ENCODE data around the gene HENMT1.
"Not testable (repeated sequence)": the region's sequence is repeated elsewhere in the genome, so short reads cannot be mapped to it uniquely, and the experiment has no call there.

HENMT1 gene

DNA sequence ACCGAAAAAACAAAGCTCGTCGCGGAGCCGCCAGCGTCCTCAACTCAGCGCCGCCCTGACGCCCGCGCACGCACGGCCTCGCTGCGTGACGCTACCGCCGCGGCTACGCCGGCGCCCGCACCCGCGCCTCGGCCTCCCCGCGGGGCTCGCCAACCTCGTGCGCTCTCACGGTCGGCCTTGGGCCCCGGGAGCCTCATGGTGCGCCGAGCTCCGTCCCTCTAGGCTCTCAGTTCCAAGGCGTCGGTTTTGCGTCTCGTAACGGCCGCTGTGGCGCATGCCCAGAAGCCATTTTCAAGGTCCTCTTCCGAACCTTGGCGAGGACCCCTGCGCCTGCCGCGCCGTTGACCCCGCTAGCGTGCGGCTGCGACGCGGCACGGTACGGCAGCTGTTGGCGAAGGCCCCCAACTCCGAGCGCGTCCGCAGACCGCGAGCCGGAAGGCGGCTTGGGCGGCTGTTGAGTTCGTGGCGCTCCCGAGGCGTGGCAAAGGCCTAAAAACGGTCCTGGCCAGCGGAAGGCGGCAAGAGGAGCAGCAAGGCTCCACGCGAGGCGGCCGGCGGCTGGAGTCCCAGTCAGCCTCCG lies at the start of gene HENMT1:
Gene HENMT1, minus strand, starts transcription at position 64 of the 580 bp plus-strand sequence. CDS start 1,209 bp downstream, outside the sequence.
- peak; percentile 67 for DNase-seq (ENCODE audit: low read depth)

DNA sequence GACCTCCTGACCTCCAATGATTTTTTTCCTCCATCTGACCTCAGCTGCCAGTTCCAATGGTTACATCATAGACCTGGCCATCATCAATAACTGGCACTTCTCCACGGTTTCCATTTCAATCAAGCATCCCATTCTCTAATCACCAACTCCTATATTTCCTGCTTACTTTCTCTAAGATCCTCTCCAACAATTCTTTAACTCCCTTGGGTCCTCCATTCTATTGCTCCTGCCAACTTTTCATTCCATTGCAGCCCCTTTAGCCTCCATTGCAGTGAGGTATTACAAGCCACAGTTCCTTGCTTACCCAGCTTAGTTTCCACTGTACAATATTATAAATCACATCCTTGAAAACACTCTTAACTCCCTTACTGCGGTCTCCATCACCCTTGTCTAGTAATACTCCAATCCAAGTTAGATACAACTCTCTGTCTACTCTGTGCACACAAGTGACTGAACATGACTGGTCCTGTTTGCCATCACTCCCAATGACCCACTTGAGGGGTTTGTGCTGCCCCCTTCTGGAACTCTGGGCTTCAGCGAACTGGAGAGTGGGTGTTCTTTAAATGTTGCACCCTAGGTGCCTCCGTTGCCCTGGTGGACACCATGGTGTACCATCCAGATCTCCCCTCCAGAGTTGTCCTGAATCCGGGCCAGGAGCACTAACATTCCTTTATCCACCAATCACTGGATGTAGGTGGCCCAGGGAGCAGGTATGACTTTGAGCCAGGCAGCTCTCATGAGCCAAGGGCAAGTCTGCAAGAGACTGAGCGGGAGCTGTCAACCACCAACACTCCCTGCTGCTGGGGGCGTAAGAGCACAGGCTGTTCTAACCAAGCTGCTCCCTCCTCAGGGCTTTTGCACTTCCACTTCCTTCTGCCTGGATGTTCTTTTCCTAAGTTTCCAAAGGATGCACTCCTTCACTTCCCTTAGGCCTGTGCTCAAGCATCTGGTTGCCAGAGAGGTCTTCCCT lies 48.1 kb upstream of the HENMT1 start:
- no peak for DNase-seq (ENCODE audit: low read depth)

DNA sequence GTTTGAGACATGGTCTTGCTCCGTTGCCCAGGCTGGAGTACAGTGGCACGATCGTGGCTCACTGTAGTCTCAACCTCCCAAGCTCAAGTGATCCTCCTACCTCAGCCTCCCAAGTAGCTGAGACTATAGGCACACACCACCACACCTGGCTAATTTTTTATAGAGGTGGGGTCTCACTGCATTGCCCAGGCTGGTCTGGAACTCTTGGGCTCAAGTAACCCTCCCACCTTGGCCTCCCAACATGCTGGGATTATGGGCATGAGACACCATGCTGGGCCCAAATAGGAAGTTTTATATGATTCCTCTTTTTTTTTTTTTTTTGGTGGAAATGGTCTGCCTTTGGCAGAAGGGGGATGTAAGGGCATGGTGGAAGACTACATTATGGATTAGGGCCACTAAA lies 45.8 kb upstream of the HENMT1 start:
- DNase-seq (ENCODE audit: low read depth), result no peak

DNA sequence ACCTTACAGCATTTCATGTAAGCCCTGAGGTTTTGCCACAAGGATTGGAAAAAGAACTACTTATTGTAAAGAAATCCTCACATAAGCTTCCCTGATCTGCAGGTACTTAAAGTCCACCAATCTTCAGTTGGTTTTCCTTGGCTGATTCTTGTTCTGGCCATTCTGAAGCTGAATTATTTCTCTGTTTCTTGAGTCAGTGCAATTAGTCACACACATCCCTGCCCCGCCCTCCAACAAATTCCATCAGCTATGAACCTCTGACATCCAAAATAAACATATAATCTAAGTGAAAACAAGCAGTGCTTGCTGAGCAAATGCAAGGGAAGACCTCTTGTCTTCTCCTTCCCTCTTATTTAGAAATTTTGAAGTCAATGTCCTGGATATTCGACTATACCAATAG lies 43.6 kb upstream of the HENMT1 start:
- peak; percentile 63 for DNase-seq (ENCODE audit: low read depth)

DNA sequence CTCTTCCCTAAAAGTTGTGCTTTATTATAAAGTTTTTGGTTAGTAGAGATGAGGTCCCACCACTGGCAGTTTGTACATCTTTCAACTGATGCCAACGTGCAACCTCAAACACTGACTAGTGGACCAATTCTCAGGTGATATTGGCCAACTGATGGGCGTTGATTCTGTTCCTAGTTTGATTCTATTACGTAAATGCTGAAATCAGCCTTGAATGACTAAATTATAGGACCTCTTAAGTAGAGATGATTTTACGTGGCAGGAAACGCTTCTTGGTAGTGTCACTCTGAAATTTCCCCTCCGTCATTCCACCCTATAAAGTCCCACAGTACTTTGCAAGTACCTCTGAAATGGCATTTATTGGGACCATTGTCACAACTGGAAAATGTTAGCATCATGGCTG lies 43.0 kb upstream of the HENMT1 start:
- no peak for DNase-seq (ENCODE audit: low read depth)

DNA sequence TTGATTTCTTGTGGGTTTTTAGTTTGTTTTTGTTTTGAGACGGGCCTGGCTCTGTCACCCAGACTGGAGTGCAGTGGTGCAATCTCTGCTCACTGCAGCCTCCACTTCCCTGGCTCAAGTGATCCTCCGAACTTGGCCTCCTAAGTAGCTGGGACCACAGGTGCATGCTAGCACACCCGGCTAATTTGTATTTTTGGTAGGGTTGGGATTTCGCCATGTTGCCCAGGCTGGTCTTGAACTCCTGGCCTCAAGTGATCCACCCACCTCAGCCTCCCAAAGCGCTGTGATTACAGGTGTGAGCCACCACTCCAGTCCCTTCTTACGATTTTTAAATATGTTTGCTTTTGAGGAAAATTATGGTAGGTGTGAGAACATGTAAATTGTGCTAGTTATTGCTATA lies 41.2 kb upstream of the HENMT1 start:
- DNase-seq (ENCODE audit: low read depth), result not testable (repeated sequence)

DNA sequence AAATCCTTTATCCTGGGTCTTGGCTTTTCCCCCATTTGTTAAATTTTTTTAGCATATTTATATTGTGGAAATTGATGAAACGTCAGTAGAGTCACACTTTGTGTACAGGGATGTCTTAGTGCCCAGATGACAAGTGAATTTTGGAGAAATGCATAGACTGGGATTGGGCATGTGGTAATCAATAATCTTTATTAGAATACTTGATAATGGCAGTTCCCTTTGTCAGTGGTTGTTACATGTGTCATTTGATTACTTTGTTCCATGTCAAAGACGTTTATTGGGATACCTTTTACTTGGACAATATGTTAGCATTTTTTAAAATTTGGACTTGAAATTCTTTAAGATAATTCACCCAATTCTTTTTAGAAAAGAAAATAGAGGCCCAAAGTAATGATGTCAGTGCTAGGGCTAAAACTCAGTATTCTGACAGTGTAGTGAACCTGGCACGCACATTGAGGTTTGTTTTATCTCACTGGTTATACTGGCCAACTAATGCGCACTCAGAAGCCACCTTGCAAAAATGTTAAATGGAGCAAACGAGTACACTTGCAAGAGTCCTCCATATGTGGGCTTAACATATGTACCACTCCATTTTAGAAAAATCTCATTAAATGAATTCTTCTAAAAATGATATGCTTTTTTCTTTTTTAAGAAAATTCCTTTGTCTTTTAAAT lies 40.4 kb upstream of the HENMT1 start:
- DNase-seq (ENCODE audit: low read depth), result no peak

DNA sequence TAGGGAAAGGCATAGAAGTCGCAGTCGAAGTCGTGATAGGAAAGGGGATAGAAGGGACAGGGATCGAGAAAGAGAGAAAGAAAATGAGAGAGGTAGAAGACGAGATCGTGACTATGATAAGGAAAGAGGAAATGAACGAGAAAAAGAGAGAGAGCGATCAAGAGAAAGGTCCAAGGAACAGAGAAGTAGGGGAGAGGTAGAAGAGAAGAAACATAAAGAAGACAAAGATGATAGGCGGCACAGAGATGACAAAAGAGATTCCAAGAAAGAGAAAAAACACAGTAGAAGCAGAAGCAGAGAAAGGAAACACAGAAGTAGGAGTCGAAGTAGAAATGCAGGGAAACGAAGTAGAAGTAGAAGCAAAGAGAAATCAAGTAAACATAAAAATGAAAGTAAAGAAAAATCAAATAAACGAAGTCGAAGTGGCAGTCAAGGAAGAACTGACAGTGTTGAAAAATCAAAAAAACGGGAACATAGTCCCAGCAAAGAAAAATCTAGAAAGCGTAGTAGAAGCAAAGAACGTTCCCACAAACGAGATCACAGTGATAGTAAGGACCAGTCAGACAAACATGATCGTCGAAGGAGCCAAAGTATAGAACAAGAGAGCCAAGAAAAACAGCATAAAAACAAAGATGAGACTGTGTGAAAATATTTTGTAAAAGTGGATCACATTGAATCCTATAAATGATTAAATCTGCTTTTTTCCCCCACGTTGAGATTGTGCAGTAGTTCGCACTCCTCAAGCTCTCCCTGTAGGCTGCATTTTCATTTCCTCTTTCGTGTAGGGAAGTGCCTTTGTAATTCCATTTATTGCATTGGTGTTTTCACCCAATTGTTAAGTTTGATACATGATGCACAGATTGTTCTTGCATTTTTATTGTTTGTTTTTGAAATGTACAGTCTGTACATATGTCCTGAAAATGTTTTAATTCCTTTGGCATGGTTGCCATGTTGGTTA lies 38.8 kb upstream of the HENMT1 start:
- no peak for DNase-seq (ENCODE audit: low read depth)

DNA sequence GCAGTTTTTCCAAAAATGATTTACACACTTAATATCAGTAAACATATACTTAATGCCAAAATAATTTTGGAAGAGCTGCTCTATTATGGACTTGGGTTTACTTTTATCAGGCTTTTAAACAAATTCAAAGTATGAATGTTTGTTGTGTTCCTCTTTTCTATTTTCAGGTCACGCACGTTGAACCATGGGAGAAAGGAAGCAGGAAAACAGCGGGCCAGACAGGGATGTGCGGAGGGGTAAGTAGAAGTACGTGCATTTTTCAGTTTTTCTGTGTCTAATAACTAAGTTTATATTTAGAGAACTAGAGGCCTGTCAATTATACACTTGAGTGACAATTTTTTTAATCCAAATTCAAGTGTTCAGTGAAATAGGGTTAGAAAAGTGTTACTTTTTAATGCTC lies 34.6 kb upstream of the HENMT1 start:
- DNase-seq (ENCODE audit: low read depth), result no peak

DNA sequence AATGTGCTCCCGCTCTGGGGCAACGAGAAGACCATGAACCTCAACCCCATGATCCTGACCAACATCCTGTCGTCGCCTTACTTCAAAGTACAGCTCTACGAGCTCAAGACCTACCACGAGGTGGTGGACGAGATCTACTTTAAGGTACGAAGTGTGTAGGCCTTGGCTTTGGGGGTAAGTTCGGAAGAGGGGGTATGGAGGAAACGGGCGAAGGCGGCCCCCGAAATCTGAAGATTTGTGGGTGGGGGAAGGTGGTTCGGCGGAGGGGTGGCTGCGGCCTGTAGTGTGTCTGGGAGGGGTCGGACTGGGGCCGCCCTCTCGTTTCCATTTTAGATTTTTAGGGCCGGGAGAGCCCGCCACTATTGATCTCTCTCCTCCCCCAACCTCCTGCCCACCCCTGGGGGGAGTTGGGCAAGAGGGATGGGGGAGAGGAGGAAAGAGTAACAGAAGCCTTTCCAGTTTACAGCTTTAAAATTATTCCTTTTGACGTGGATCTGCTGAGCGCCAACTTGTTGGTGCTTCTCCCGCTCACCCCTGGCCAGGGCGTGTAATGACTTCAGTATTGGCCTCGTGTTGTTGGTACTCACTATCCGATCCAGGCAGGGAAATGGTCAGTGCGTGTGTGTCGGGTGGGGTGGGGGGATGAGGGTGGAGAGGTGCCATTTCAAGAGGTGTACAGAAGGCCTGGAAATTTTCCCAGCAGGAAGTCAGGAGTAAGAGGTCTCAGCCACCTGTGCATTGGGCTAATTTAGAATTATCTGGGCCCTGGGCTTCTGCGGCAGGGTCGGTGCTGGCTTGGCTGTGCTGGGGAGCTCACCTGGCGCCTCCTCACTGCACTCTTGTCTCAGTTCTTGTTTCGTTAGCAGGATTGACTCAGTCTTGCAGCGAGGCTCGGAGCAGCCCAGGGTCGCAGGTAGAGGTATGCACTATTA lies 32.1 kb upstream of the HENMT1 start:
- DNase-seq (ENCODE audit: low read depth), result peak; percentile 79

DNA sequence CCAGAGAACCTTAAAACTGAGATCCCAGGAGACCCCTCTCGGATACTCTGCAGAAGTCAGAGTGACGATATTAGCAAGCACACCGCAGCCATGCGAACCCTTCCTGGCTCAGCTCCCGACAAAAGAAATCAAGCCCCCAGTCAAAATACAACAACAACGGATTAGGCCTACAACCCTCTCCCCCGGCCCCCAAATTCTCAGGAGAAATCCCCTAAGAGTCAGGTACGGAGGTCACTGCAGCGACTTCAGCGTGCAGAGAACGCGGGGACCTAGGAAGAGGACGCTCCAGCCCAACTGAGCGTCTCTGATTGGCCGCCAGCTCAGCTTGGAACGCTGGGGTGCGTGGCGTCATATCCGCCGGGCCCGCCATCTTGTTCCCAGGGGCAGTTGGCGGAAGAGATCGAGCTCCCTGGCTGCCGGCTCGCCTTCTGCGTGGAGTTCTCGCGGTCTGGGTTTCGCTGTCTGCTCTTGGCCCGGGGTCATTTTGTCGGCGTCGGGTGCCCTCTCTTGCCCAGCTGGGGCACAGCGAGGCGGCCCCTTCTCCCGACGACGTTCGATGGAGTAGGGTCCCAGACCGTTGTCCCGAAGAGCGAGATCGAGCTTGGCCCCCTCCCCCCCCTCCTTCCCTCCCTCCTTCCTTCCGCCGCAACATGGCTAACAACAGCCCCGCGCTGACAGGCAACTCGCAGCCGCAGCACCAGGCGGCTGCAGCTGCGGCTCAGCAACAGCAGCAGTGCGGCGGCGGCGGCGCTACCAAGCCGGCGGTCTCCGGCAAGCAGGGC lies 31.2 kb upstream of the HENMT1 start, which contains the start of gene PRPF38B:
Gene PRPF38B, plus strand, starts transcription at position 369 of the 782 bp plus-strand sequence. Its CDS starts 282 bp downstream, at position 651.
- DNase-seq (ENCODE audit: low read depth), result peak; percentile 84

DNA sequence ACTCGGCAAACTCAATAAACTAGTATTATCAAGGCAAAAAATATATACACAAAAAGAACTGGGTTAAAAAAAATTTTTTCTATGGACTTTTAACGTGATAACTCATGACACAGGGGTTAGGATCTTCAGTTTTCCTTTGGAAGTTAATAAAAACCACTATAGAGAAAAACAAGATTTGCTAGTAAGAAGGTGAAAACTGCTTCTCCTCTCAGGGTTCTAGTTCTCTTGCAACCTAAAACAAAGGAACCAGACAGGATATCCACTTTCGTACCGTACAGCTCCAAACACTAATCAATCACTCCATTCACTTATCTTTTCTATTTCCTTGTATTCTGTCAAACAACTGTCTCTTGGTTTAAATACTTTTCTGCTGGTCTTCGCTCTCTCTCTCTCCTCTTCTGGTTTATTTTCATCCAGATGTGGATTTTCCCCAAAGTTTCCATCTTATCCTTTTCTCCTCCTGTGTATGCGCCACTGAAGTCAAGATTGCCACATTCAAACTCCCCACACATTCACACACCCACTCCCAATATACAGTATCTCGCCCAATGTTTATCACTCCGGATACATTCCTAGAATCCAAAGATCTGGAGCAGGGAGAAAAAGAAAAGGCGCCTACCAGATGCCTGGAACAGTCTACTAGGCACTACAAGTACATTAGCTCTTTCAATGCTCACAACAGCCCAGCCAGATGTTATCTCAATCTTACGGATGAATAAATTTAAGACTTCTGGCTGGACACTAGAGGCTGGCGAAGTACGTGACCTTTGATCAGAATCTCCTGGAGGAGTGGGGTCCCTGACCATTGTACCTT lies 30.4 kb upstream of the HENMT1 start:
- DNase-seq (ENCODE audit: low read depth), result no peak

DNA sequence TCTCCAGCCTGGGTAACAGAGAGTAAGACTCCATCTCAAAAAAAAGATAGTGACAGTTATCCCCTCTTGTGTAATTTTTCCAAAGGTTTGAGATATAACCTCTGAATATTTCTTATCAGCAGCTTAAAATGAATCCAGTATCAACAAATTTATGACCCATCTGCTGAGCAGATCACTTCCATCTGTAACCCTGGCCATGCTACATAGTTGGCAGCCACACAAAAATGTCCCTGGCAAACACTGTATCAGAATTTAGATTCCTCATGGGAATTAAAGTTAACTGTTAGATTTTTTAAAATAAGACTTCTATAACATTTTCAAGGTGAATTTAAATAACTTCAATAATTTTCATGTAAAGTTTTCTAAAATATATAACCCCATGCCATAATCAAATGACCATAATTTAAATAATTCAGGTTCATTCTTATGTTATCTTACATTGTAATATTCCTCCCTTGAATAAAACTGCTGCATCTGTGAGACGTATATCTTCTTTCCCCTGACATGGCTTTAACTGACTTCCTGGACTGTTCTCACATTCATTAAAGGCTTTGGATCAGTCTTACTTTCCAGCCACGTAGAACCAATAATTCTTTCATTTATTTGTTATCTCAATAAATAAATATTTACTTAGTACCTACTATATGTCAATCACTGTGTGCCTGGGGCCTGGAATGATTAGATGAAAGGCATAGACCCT lies 25.9 kb upstream of the HENMT1 start:
- no peak for DNase-seq (ENCODE audit: low read depth)

DNA sequence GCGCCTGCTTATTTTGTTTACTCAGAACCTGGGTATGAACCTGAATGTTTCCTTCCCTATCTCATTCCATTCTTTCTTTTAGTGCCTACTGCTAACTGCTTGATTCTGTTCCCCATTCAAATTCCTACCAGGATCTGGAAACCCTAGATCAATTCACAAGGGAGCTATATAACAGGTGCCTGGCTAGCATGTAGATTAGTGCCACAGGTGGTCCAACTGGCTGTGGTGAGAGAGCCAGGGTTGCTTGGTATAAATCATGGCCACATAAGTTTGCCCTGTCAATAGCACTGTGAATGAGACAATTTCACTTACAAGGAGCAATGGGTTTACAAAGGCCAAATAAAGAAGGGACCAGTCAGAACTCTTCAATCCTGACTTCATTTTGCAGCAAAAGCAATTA lies 24.6 kb upstream of the HENMT1 start:
- DNase-seq (ENCODE audit: low read depth), result no peak

DNA sequence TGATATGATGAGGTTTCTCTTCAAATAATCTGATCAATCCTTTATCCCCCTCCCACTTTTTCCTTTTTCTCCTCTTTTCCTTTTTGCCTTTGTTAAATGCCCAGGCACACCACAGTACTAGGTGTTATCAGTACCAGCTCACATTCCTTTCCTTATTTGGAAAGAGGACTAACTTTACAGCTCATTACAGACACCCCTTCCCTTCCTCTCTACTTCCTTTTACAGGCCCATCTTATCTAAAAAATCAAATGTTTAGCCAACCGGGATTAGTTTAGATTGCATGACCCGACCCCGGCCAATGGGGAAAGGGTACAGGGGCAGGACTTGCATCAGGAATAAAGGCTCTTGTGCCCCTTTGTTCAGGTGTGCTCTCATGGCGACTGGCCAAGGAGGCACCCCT lies 20.8 kb upstream of the HENMT1 start:
- peak; percentile 51 for DNase-seq (ENCODE audit: low read depth)

DNA sequence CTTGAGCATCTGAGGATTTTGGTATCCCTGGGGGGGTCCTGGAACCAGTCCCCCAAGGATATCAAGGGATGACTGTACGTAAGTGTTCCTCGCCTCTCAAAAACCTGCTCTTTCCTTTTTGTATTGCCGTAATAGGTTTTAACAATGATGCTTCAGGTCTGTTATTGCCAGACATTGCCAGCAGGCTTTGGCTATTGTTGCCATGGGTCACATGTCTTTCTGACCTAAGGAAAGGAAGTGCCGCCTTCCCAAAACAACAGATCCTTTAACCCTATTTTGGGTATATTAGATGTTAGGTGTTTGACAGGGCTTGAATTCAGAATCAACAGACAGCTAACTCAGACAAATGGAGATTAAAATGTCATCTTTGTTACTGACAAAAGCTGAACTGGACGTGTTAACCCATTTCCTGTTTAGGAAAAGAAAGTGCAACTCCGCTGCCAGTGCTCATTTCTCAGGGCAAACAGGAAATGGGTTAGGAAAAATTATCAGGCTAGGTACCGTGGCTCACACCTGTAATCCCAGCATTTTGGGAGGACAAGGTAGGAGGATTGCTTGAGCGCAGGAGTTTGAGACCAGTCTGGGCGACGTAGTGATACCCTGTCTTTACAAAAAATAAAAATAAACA lies 18.8 kb upstream of the HENMT1 start:
- no peak for DNase-seq (ENCODE audit: low read depth)

DNA sequence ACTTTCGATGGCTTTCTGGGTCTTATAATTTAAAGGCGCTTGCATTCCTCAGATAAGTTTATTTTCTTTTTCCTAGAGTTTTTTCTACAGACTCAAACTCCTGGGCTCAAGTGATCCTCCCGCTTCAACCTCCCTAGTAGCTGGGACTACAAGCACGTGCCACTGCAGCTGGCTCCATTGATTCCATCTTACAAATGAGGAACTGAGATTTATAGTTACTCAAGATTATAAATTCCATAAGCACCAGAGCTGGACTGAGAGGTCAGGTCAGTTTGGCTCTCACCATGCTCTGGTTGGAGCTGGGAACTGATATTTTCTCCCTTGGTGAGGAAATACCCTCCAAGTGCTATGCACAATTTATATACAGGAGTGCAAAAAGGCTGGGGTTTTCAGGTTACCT lies 17.8 kb upstream of the HENMT1 start:
- no peak for DNase-seq (ENCODE audit: low read depth)

DNA sequence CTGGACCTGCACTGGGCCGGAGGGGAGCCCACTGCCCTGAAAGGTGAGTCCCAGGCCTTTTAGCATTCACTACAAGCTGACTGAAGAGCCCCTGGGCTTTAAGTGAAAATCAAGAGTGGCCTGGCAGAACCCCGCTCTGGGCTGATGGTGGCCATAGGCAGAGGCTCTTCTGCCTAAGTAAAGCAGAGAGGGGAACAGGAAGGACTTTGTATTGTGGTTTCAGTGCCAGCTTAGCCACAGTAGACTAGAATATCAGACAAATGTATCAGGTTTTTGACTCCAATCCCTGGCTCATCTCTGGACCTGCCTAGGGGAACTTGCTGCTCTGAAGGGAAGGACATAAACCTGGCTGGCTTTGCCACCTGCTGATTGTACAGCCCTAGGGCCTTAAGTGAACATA lies 10.2 kb upstream of the HENMT1 start:
- DNase-seq (ENCODE audit: low read depth), result no peak
